ENCODE data around the gene PRKN.

Gene PRKN

DNA sequence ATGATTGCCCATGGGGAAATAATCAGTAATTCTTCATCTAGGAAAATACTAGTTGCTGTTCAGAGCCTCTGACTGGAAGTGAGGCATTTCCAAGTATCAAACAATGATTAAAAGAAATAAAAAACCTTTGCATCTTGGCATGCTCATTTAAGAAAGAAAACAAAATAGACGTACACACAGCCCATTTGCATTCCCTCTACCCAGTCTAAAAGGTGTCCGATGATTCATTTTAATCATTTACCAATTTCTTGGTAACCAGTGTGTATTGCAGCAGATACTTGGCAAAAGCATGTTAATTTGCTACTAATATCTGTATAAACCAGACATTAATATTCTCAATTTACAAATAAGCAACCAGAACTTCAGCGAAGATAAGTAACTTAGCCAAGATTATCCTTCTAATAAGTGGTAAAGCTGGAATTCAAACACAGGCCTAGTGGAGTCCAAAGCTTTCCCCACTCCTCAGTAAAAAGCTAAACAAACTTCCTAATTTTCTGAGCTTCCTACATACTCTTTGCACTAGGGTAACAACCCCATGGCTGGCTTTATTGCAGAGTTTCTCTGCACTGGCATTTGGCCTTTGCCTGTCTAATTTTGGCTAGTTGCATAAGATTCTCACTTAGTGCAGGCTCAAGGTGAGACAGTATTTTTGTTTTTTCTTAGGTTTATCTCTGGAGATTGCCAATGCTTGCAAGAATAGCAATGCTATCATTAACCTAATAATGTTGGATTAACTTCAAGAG is 338.1 kb downstream of the PRKN start:
- no peak for DNase-seq (ENCODE audit: low read depth)
- no peak for TF ChIP-seq CTCF (IDR thresholded peaks at IDR 0.05; ENCODE audit: low read length, missing control alignments)
- H3K4me3 ChIP-seq (replicated peaks; ENCODE audit: low read depth, low read length) = no peak overlapping the region

- TF ChIP-seq CTCF (IDR thresholded peaks at IDR 0.05; ENCODE audit: low read length, missing control alignments) = no peak
- no peak overlapping the region for H3K4me3 ChIP-seq (replicated peaks; ENCODE audit: low read depth, low read length)
- DNase-seq (ENCODE audit: low read depth) = no peak
Measured at GRCh38 chr6:162388383-162388777, 339.2 kb downstream of the PRKN start.

DNA sequence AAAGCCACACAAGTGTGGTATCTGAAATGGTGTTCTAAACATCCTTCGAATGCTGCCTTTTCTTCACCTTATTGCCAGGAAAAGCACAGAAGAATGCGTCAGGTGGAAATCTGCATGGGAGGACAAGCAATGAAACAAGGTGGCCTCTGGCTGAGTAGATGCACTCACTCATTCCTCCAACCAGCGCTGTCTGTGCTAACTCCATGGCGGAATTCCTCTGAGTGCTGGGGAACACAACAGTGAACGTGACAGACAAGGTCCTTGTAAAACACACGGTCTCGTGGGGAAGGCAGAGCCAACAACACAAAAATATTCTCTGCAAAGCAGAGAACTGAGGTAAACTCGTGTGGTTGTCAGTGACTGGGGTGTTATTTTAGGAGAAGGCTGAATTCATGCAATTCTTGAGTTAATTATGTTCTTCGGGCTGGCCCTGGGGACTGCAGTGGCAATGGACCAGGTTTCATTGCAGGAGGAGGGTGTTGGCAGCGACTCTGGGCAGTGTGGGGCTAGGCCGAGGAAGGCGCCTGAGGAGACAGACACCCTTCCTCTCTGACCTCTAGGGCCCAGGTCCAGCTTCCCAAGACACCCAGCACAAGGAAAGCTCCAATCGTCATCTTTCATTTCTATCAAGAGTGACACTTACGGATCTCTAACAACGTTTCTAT is 339.7 kb downstream of the PRKN start:
- H3K4me3 ChIP-seq (replicated peaks; ENCODE audit: low read depth, low read length) = no peak overlapping the region
- TF ChIP-seq CTCF (IDR thresholded peaks at IDR 0.05; ENCODE audit: low read length, missing control alignments) = no peak
- DNase-seq (ENCODE audit: low read depth) = no peak

- no peak overlapping the region for H3K4me3 ChIP-seq (replicated peaks; ENCODE audit: low read depth, low read length)
- TF ChIP-seq CTCF (IDR thresholded peaks at IDR 0.05; ENCODE audit: low read length, missing control alignments) = no peak
- no peak for DNase-seq (ENCODE audit: low read depth)
Measured at GRCh38 chr6:162385980-162386379, 341.6 kb downstream of the PRKN start.

- no peak for TF ChIP-seq CTCF (IDR thresholded peaks at IDR 0.05; ENCODE audit: low read length, missing control alignments)
- no peak for DNase-seq (ENCODE audit: low read depth)
- no peak overlapping the region for H3K4me3 ChIP-seq (replicated peaks; ENCODE audit: low read depth, low read length)
Measured at GRCh38 chr6:162379757-162380409, 347.7 kb downstream of the PRKN start.

GRCh38 chr6:162377735-162378134 is 349.8 kb downstream of the PRKN start:
- no peak for DNase-seq (ENCODE audit: low read depth)
- H3K4me3 ChIP-seq (replicated peaks; ENCODE audit: low read depth, low read length) = no peak overlapping the region
- TF ChIP-seq CTCF (IDR thresholded peaks at IDR 0.05; ENCODE audit: low read length, missing control alignments) = no peak
